H54 (cell line): Measurements from ENCODE around the gene RHOBTB3.

Source experiments
- DNase-seq: peaks from one replicate; pipeline ENCODE4 v3.0.0; 2011; ENCODE audit warnings: low spot score, mixed read lengths; ENCODE audit not compliant: insufficient read length
- FAIRE-seq: peaks from 3 replicates; lab custom pipeline; 2011; peaks lifted over from hg19 to GRCh38; lab: Jason Lieb, UNC
- POLR2A ChIP-seq: IDR thresholded peaks from 2 replicates; pipeline ENCODE4 v1.6.1; 2011; ENCODE audit warnings: low read depth, mild to moderate bottlenecking, low read length

RHOBTB3 gene

GRCh38 chr5:95780597-95780996, 49.5 kb downstream of the RHOBTB3 start:
- no peak for DNase-seq
- TF ChIP-seq POLR2A: no peak
- FAIRE-seq: no peak

- FAIRE-seq (peak; percentile 75), DNase-seq (peak; percentile 37)
- TF ChIP-seq POLR2A: no peak
These were observed 50.0 kb downstream of the RHOBTB3 start for GRCh38 chr5:95781101-95781583.

- TF ChIP-seq POLR2A: no peak
- DNase-seq (no peak), FAIRE-seq (no peak)
These were observed 51.0 kb downstream of the RHOBTB3 start for GRCh38 chr5:95782181-95782580.

- FAIRE-seq (no peak), DNase-seq (no peak)
- TF ChIP-seq POLR2A: no peak
These were observed 52.5 kb downstream of the RHOBTB3 start for GRCh38 chr5:95783661-95784060.

GRCh38 chr5:95784514-95785302, 53.6 kb downstream of the RHOBTB3 start:
- no peak for FAIRE-seq

GRCh38 chr5:95786821-95787418, 55.8 kb downstream of the RHOBTB3 start:
- no peak for TF ChIP-seq POLR2A
- DNase-seq (no peak), FAIRE-seq (no peak)

More at GRCh38 chr5:95784514-95785302, 53.6 kb downstream of the RHOBTB3 start:
- no peak for DNase-seq
- no peak for TF ChIP-seq POLR2A

GRCh38 chr5:95788493-95788892, 57.4 kb downstream of the RHOBTB3 start:
- no peak for TF ChIP-seq POLR2A
- no peak for DNase-seq
- no peak for FAIRE-seq

GRCh38 chr5:95791751-95792150, 60.6 kb downstream of the RHOBTB3 start:
- FAIRE-seq (no peak), DNase-seq (no peak)
- TF ChIP-seq POLR2A: no peak

- DNase-seq (no peak), FAIRE-seq (no peak)
- no peak for TF ChIP-seq POLR2A
These were observed 63.0 kb downstream of the RHOBTB3 start for GRCh38 chr5:95794070-95794516.

GRCh38 chr5:95797301-95797700, 66.2 kb downstream of the RHOBTB3 start:
- no peak for FAIRE-seq
- DNase-seq: no peak
- TF ChIP-seq POLR2A: no peak

- TF ChIP-seq POLR2A: no peak
- DNase-seq (no peak), FAIRE-seq (no peak)
These were observed 66.9 kb downstream of the RHOBTB3 start for GRCh38 chr5:95798048-95798447.

- no peak for TF ChIP-seq POLR2A
- DNase-seq: no peak
- no peak for FAIRE-seq
These were observed 67.4 kb downstream of the RHOBTB3 start for GRCh38 chr5:95798545-95798944.

- DNase-seq (no peak), FAIRE-seq (no peak)
- TF ChIP-seq POLR2A: no peak
These were observed 68.2 kb downstream of the RHOBTB3 start for GRCh38 chr5:95799191-95799835.

- no peak for FAIRE-seq
- TF ChIP-seq POLR2A: no peak
- no peak for DNase-seq
These were observed 69.4 kb downstream of the RHOBTB3 start for GRCh38 chr5:95800553-95800952.
